ENCODE results near the gene PTPRD.

PTPRD gene

DNA sequence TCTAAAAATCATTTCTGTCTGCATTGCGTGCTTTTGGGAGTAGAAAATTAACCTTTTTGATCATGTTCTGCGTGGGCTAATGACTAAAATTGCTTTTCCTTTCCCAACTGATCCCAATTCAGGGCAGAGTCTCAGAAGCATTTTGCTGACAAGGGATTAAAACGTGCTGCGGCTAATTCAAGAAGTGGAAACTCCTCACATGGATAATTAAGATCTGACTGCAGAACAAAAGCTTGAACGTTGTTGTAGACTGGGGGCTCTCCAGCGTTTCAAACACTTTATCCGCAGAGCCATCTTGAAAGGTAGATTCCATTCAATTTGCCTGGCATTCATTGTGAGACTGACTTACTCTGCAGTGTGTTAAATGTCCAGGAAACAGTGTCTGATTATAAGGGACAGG is 2327.9 kb downstream of the PTPRD start:
- Histone ChIP-seq H3K27ac (ENCODE audit: low read depth, low read length, severe bottlenecking) (no peak overlapping the region), H3K9me3 (ENCODE audit: control insufficient read depth, low read length) (no peaks in the 10 kb centered on the region), H3K36me3 (ENCODE audit: control insufficient read depth, insufficient read depth, low read length) (no peaks in the 10 kb centered on the region), H3K4me3 (ENCODE audit: extremely low read depth, insufficient read depth, low read length, poor library complexity, severe bottlenecking) (no peak overlapping the region), H3K4me1 (ENCODE audit: control insufficient read depth, insufficient read depth, low read length, poor library complexity, severe bottlenecking) (no peaks in the 10 kb centered on the region)
- 73% methylated on average over 5 to 7 of the region's 7 CpGs for WGBS, 2 experiments (ENCODE audit: insufficient coverage in 2 of 2)

DNA sequence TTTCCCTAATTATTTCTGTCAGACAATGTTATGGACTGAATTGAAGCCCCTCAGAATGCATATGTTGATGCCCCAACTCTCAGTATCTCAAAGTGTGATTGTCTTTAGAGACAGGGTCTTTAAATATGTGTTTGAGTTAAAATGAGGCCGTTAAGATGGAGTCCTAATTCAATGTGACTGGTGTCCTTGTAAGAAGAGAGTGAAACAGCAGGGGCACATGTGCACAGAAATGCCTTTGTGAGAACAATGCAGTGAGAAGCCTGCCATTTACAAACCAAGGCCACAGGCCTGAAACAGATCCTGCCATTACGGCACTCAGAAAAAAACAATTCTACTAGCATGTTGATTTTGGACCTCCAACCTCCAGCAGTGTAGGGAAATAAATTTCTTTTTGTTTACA is 2330.3 kb downstream of the PTPRD start:
- Histone ChIP-seq H3K4me3 (ENCODE audit: extremely low read depth, insufficient read depth, low read length, poor library complexity, severe bottlenecking) (no peak overlapping the region), H3K9me3 (ENCODE audit: control insufficient read depth, low read length) (no peaks in the 10 kb centered on the region), H3K4me1 (ENCODE audit: control insufficient read depth, insufficient read depth, low read length, poor library complexity, severe bottlenecking) (no peaks in the 10 kb centered on the region), H3K36me3 (ENCODE audit: control insufficient read depth, insufficient read depth, low read length) (no peaks in the 10 kb centered on the region), H3K27ac (ENCODE audit: low read depth, low read length, severe bottlenecking) (no peak overlapping the region)
- 30 to 74% methylated on average over 1 to 2 of the region's 2 CpGs for WGBS, 2 experiments (ENCODE audit: insufficient coverage in 2 of 2)

DNA sequence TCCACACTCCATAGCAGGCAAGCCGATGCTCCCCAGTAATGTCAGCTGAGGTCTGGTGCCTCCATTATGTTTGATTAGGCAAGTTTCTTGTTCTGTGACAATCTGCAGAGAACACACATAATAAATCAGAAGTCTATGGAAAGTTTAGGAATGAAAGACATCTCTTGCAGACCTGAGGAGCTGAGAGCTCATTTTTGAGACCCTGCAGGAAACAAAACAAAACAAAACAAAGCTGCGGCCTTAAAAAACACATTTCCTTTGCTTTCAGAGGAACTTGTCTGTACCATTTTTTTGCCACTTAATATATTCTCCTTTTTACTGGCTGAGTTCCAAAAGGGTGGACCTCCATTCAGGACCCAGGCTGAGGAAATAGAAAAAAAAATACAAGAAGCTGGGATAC is 2332.0 kb downstream of the PTPRD start:
- Histone ChIP-seq H3K9me3 (ENCODE audit: control insufficient read depth, low read length) (no peaks in the 10 kb centered on the region), H3K27ac (ENCODE audit: low read depth, low read length, severe bottlenecking) (no peak overlapping the region), H3K4me1 (ENCODE audit: control insufficient read depth, insufficient read depth, low read length, poor library complexity, severe bottlenecking) (no peaks in the 10 kb centered on the region), H3K36me3 (ENCODE audit: control insufficient read depth, insufficient read depth, low read length) (no peaks in the 10 kb centered on the region), H3K4me3 (ENCODE audit: extremely low read depth, insufficient read depth, low read length, poor library complexity, severe bottlenecking) (no peak overlapping the region)
- WGBS, 2 experiments (ENCODE audit: insufficient coverage in 2 of 2) = 100% methylated on average over 1 of the region's 2 CpGs; no CpG with 5 or more reads in 1 of the 2 experiments

DNA sequence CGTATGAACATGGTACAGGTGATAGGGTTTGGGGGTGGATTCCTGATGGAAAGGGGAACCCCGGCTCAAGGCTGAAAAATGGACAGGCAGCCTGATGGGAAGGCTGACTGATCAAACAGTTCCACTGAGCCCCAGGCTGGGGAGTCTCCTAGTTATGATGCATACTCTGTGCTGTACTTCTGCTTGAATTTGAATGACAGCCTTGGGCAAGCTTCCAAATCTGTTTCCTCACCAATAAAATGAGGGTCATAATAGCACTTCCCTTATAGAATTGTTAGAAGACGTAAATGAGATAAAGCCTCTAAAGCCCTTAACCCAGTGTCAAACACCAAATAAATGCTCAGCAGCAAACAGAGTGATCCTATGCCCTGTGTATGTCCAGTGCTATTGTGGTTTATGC is 2334.8 kb downstream of the PTPRD start:
- H3K9me3 ChIP-seq (ENCODE audit: control insufficient read depth, low read length) = no peaks in the 10 kb centered on the region
- H3K36me3 ChIP-seq (ENCODE audit: control insufficient read depth, insufficient read depth, low read length) = no peaks in the 10 kb centered on the region
- H3K4me3 ChIP-seq (ENCODE audit: extremely low read depth, insufficient read depth, low read length, poor library complexity, severe bottlenecking) = no peak overlapping the region
- H3K4me1 ChIP-seq (ENCODE audit: control insufficient read depth, insufficient read depth, low read length, poor library complexity, severe bottlenecking) = no peaks in the 10 kb centered on the region
- no peak overlapping the region for H3K27ac ChIP-seq (ENCODE audit: low read depth, low read length, severe bottlenecking)
- WGBS, 2 experiments (ENCODE audit: insufficient coverage in 2 of 2) = 86 to 90% methylated on average over 2 of the region's 3 CpGs

DNA sequence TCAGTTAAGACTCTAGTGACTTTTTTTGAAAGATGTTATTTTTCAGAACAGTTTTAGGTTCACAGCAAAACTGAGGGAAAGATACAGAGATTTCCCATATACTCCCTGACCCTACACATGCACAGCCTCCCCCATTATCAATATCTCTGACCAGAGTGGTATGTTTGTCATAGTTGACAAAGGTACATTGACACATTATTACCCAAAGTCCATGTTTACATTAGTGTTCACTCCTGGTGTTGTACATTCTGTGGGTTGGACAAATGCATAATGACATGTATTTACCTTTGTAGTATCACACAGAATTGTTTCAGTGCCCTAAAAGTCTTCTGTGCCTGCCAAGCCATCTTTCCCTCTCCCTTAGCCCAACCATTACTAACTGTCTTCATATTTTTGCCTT is 2342.6 kb downstream of the PTPRD start:
- H3K4me3 ChIP-seq (ENCODE audit: extremely low read depth, insufficient read depth, low read length, poor library complexity, severe bottlenecking) = no peak overlapping the region
- H3K27ac ChIP-seq (ENCODE audit: low read depth, low read length, severe bottlenecking) = no peak overlapping the region
- H3K4me1 ChIP-seq (ENCODE audit: control insufficient read depth, insufficient read depth, low read length, poor library complexity, severe bottlenecking) = no peaks in the 10 kb centered on the region
- H3K36me3 ChIP-seq (ENCODE audit: control insufficient read depth, insufficient read depth, low read length) = no peaks in the 10 kb centered on the region
- no peaks in the 10 kb centered on the region for H3K9me3 ChIP-seq (ENCODE audit: control insufficient read depth, low read length)

DNA sequence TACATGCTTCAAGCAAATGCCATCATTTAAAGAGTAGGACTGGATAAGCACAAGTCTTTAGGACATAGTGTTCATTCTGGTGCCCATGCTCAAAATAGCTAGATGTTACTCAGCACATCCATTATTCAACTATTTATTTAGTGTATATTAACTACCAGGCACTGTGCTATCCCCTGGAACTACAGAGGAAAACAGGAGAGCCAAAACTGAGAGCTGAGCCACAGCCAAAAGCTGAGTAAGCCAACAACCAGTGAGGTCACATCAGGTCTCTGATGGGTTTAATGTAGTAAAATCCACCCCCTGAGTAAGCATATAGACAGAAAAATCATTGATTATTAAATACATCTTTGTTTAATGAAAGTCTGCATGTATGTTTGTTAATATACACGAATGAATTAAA is 2343.9 kb downstream of the PTPRD start:
- Histone ChIP-seq H3K9me3 (ENCODE audit: control insufficient read depth, low read length) (no peaks in the 10 kb centered on the region), H3K27ac (ENCODE audit: low read depth, low read length, severe bottlenecking) (no peak overlapping the region), H3K36me3 (ENCODE audit: control insufficient read depth, insufficient read depth, low read length) (no peaks in the 10 kb centered on the region), H3K4me1 (ENCODE audit: control insufficient read depth, insufficient read depth, low read length, poor library complexity, severe bottlenecking) (no peaks in the 10 kb centered on the region), H3K4me3 (ENCODE audit: extremely low read depth, insufficient read depth, low read length, poor library complexity, severe bottlenecking) (no peak overlapping the region)
- WGBS, 2 experiments (ENCODE audit: insufficient coverage in 2 of 2) = no CpG with 5 or more reads among the region's 1 CpG

DNA sequence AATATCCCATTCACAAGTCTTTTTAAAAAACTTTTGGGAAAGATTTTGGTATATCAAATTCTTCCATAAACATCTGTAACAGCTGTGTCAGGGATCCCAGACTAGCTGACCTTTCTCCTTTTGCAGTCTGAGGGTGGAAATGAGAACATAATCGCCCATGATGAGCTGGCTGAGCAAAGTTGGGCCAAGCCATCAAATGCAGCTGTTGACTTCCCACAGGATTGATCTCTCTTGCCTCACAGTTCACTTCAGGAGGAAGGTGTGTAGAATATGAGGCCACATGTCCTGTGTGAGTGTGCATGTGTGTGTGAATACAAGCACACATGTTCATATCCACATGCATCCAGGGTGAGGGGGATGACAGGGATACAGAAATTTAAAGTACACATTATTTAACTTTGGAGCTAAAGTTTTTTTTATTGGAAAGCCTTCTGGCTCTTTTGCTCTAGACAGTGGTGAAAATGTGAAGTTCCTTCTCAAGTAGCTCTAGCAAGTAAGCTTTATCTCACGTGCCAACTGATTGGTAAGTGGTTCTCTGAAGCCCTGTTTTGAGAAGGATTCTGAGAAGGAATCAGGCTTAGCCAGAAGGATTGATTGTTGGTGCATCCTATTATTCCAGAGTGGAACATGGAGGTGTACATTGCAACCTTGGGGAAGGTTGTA is 2344.5 kb downstream of the PTPRD start:
- Histone ChIP-seq H3K9me3 (ENCODE audit: control insufficient read depth, low read length) (no peaks in the 10 kb centered on the region), H3K36me3 (ENCODE audit: control insufficient read depth, insufficient read depth, low read length) (no peaks in the 10 kb centered on the region), H3K27ac (ENCODE audit: low read depth, low read length, severe bottlenecking) (no peak overlapping the region), H3K4me1 (ENCODE audit: control insufficient read depth, insufficient read depth, low read length, poor library complexity, severe bottlenecking) (no peaks in the 10 kb centered on the region), H3K4me3 (ENCODE audit: extremely low read depth, insufficient read depth, low read length, poor library complexity, severe bottlenecking) (no peak overlapping the region)
- WGBS, 2 experiments (ENCODE audit: insufficient coverage in 2 of 2) = 96 to 100% methylated on average over 2 of the region's 2 CpGs

DNA sequence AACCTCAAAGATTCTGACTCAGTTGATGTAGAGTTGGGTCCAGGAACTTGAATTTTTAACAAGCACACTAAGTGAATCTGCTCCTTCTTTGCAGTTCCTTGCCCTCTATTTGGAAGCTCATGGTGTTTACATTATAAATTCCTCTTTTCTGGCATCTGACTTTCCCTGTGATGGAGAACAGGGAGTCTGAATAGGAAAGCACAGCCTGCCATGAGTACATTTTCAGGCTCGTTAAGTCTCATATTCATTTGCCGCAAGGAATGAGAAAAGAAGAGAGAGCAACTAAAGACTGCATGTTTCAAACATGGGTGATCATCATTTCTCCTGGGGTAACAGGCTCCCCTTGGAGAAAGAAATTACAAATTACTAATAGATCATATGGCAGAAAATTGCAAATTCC is 2345.2 kb downstream of the PTPRD start:
- Histone ChIP-seq H3K4me1 (ENCODE audit: control insufficient read depth, insufficient read depth, low read length, poor library complexity, severe bottlenecking) (no peaks in the 10 kb centered on the region), H3K9me3 (ENCODE audit: control insufficient read depth, low read length) (no peaks in the 10 kb centered on the region), H3K36me3 (ENCODE audit: control insufficient read depth, insufficient read depth, low read length) (no peaks in the 10 kb centered on the region), H3K4me3 (ENCODE audit: extremely low read depth, insufficient read depth, low read length, poor library complexity, severe bottlenecking) (no peak overlapping the region), H3K27ac (ENCODE audit: low read depth, low read length, severe bottlenecking) (no peak overlapping the region)
- no CpG with 5 or more reads among the region's 2 CpGs for WGBS, 2 experiments (ENCODE audit: insufficient coverage in 2 of 2)

DNA sequence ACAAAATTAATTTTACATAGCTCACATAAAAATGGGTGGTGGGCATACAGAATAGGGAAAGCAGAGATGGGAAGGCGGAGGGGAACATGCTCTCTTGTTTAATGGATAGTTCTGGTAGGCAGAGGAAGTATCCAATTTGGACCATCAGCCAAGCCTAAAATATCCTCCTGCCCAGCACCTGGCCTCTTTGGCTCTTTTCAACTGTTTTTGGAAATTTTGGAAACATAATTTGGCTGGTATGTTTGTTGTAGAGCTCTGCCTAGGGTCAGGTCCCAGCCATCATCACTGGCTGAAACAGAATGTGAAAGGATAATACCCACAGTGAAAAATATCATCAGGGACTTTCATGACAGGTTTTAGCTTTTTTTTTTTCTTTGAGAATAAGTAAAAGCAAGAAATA is 2345.9 kb downstream of the PTPRD start:
- Histone ChIP-seq H3K4me3 (ENCODE audit: extremely low read depth, insufficient read depth, low read length, poor library complexity, severe bottlenecking) (no peak overlapping the region), H3K9me3 (ENCODE audit: control insufficient read depth, low read length) (no peaks in the 10 kb centered on the region), H3K4me1 (ENCODE audit: control insufficient read depth, insufficient read depth, low read length, poor library complexity, severe bottlenecking) (peaks cover 2% of the 10 kb centered on the region), H3K27ac (ENCODE audit: low read depth, low read length, severe bottlenecking) (no peak overlapping the region), H3K36me3 (ENCODE audit: control insufficient read depth, insufficient read depth, low read length) (no peaks in the 10 kb centered on the region)
- no CpG with 5 or more reads among the region's 1 CpG for WGBS, 2 experiments (ENCODE audit: insufficient coverage in 2 of 2)

DNA sequence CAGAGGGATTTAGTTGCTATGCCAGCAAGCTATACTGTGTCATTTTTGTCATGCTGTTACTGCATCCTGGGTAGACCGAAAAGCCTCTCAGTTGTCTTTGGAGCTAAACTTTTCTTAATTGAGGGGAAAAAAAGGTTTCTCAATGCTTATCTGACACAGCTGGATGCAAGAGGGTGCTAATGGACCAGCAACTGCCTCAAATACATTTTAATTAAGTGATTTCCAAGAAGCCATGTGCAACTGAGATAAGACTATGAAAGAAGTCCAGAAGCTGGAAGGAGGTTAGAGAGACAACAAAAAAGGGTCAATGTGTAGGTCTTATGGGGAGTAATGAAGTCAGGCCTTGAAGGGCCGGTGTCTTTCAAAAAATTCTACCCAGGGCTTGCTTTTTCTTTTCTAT is 2347.5 kb downstream of the PTPRD start:
- no peaks in the 10 kb centered on the region for H3K9me3 ChIP-seq (ENCODE audit: control insufficient read depth, low read length)
- 67% methylated on average over 1 of the region's 2 CpGs; no CpG with 5 or more reads in 1 of the 2 experiments for WGBS, 2 experiments (ENCODE audit: insufficient coverage in 2 of 2)
- H3K27ac ChIP-seq (ENCODE audit: low read depth, low read length, severe bottlenecking) = no peak overlapping the region
- H3K4me1 ChIP-seq (ENCODE audit: control insufficient read depth, insufficient read depth, low read length, poor library complexity, severe bottlenecking) = peaks cover 3% of the 10 kb centered on the region
- H3K4me3 ChIP-seq (ENCODE audit: extremely low read depth, insufficient read depth, low read length, poor library complexity, severe bottlenecking) = no peak overlapping the region
- H3K36me3 ChIP-seq (ENCODE audit: control insufficient read depth, insufficient read depth, low read length) = no peaks in the 10 kb centered on the region

Data from mesodermal cell (in vitro differentiated cells).